ENCODE measurements around the gene IL32.

IL32 gene

DNA sequence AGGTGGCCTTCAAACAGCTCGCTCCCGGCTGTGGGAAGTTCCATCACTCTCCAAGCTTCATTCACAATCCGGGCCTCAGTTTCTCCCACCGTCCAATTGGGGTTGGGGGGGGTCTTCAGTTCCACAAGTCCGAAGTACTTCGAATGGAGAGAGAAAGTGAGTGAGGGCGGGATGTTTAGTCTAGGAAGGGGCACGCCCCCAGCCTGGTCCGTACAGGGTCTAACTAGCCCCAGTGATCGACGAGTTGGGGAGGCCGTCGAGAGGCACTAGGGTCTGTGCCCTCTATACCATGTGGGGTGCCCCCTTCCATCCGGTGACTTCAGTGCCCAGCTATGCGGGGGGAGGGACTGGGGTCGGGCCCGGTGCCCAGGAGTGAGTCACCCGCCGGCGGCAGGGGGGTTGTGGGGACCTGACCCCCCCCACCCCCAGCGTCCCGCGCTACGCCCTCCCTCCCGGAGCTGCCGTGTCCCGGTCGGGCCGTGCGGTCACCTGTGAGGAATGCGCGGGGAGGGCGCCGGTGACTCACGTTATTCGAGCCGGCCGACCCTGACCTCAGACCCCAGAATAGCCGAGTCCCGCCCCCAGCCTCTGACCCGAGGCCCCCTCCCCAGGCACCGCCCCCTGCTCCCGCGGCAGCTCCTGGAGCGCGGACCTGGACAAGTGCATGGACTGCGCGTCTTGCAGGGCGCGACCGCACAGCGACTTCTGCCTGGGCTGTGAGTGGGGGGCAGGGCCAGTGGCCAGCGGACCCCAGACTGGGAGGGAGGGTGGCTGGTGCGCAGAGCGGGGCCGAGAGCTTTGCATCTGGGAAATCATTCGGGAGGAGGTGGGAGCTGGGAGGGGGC lies 44.6 kb upstream of the IL32 start:
- DNase-seq (ENCODE audit: low read depth in 2 of 2) = peak; percentile 89 to 95
- TF ChIP-seq, protein P1, sequence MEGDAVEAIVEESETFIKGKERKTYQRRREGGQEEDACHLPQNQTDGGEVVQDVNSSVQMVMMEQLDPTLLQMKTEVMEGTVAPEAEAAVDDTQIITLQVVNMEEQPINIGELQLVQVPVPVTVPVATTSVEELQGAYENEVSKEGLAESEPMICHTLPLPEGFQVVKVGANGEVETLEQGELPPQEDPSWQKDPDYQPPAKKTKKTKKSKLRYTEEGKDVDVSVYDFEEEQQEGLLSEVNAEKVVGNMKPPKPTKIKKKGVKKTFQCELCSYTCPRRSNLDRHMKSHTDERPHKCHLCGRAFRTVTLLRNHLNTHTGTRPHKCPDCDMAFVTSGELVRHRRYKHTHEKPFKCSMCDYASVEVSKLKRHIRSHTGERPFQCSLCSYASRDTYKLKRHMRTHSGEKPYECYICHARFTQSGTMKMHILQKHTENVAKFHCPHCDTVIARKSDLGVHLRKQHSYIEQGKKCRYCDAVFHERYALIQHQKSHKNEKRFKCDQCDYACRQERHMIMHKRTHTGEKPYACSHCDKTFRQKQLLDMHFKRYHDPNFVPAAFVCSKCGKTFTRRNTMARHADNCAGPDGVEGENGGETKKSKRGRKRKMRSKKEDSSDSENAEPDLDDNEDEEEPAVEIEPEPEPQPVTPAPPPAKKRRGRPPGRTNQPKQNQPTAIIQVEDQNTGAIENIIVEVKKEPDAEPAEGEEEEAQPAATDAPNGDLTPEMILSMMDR (IDR thresholded peaks at IDR 0.05; ENCODE audit: low read depth, low read length) = no peak
- peak overlapping the region; percentile 74 to 77 for H3K4me3 ChIP-seq (replicated peaks in 1 of 2; ENCODE audit: low read depth in 2 of 2, low read length in 2 of 2)

DNA sequence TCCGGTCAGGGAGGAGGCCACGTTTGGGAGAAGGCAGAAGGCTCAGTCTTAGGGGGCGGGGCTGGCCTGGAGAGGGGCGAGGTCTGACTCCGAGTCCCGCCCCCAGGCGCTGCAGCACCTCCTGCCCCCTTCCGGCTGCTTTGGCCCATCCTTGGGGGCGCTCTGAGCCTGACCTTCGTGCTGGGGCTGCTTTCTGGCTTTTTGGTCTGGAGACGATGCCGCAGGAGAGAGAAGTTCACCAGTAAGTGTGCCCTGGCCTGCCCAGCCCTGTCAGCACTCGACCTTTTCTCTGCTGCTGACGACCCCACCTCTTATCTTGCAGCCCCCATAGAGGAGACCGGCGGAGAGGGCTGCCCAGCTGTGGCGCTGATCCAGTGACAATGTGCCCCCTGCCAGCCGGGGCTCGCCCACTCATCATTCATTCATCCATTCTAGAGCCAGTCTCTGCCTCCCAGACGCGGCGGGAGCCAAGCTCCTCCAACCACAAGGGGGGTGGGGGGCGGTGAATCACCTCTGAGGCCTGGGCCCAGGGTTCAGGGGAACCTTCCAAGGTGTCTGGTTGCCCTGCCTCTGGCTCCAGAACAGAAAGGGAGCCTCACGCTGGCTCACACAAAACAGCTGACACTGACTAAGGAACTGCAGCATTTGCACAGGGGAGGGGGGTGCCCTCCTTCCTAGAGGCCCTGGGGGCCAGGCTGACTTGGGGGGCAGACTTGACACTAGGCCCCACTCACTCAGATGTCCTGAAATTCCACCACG lies 43.8 kb upstream of the IL32 start:
- H3K4me3 ChIP-seq (replicated peaks in 1 of 2; ENCODE audit: low read depth in 2 of 2, low read length in 2 of 2) = peak overlapping the region; percentile 74 to 77
- peak; percentile 85 to 97 for DNase-seq (ENCODE audit: low read depth in 2 of 2)
- TF ChIP-seq, protein P1 (IDR thresholded peaks at IDR 0.05; ENCODE audit: low read depth, low read length) = peak; percentile 36

DNA sequence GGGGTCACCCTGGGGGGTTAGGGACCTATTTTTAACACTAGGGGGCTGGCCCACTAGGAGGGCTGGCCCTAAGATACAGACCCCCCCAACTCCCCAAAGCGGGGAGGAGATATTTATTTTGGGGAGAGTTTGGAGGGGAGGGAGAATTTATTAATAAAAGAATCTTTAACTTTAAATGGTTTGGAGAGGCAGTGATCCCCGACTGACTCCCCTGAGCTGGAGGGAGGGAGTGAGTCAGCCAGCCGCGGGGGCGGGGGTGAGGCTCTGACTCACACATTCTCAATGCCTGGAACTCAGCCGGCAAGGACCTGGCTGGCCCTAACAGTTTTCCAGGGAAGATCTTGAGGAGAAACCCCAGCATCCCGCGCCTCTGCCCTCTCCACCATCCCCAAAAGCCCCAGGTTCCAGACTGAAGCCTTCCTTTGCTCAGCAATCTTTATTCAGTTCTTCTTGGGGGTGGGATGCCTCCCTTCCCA lies 43.2 kb upstream of the IL32 start:
- H3K4me3 ChIP-seq (replicated peaks in 1 of 2; ENCODE audit: low read depth in 2 of 2, low read length in 2 of 2) = peak overlapping the region; percentile 74 to 77
- peak; percentile 96 to 97 for DNase-seq (ENCODE audit: low read depth in 2 of 2)
- TF ChIP-seq, protein P1 (IDR thresholded peaks at IDR 0.05; ENCODE audit: low read depth, low read length) = no peak

DNA sequence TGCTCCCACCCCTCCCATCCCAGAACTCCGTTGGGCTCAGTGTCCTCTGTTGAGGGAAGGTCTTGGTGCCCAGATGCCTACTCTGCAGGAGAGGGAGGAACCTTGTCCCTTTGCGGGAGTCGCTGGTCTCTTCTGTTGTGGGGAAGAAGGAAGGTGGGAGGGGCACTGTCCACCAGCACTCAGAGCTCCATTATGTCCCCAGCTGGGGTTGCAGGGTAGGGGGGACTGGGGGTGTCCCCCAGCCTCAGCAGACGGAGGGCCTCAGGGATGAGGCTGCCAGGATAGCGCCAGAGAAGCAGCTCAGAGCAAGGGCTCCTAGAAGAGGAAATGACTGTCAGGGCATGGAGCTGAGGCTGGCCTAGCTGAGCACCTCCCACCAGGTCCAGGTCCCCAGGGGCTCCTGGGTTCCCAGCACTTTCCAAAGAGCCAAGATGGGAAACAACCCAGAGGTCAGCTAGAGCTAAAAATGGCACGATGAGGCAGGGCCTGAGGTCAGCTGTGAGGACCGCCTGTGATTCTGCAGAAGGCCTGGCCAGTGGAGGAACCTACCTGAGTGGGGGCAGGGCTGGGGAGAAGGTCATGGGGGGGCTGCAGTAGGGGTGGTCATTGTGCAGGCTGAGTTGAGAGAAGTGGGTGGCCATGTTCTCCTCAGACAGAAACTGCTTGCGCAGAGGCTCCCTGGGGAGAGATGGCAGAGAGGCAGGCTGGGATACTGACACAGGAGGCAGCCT lies 42.6 kb upstream of the IL32 start:
- TF ChIP-seq, protein P1 (IDR thresholded peaks at IDR 0.05; ENCODE audit: low read depth, low read length) = no peak
- peak overlapping the region; percentile 69 to 77 for H3K4me3 ChIP-seq (replicated peaks in 1 of 2; ENCODE audit: low read depth in 2 of 2, low read length in 2 of 2)
- DNase-seq (ENCODE audit: low read depth in 2 of 2) = peak; percentile 75 to 85

DNA sequence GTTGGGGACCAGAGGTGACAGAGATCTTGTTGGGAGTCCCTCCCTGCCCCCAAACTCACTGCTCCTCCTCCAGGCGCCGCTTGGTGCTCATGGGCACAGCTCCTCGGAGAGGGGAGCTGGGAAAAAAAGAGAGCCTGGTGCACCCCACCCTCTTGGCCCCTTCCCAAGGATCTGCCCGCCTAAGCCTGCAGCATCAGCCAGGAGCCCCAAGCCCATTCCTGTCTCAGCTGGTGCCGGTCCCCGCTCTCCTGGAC lies 42.1 kb upstream of the IL32 start:
- TF ChIP-seq, protein P1 (IDR thresholded peaks at IDR 0.05; ENCODE audit: low read depth, low read length) = no peak
- peak overlapping the region; percentile 69 to 77 for H3K4me3 ChIP-seq (replicated peaks in 1 of 2; ENCODE audit: low read depth in 2 of 2, low read length in 2 of 2)
- peak; percentile 73 to 82 for DNase-seq (ENCODE audit: low read depth in 2 of 2)

DNA sequence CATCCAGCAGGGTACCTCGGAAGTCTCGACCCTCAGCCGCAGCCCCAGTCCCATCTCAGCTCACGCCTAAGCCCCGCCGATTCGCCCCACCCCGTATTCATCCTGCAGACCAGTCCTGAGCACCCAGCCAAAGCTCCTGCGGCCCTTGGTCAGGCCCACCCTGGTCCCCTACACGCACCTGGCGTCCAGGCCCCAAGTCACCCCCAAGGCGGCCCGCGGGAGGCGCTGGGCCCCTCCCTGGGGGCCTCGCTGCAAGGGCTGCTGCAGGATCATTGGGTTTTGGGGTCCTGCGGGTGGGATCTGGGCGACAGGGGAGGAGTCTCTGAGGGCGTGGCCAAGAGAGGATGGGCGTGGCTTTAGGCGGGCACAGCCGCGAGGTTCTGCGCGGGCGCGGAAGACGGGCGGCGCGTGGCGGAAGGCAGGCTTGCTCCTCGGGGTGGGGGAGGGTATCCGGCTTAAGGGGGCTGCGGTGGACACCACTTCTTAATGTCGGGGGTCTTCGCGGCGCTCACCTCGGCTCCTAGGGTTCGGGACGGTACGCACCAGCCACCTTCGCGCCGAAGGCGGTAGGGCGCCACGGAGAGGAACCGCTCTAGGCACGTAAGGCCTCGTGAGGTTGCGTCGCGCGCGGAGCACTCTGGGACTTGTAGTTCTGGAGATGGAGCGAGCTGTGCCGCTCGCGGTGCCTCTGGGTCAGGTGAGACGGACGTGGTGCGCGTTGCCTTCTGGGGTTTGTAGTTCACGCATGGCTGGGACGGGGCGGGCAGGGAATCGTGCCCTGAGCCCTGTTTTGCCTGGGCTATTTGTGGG lies 41.6 kb upstream of the IL32 start, which contains the start of the genes HCFC1R1 and THOC6:
Gene HCFC1R1 (minus strand): TSS at position 274 of the 810 bp plus-strand sequence. CDS start 1 bp downstream, at position 273.
Gene THOC6 (plus strand): TSS at position 367 of the 810 bp plus-strand sequence. CDS start 292 bp downstream, at position 659.
- peak; percentile 98 to 99 for DNase-seq (ENCODE audit: low read depth in 2 of 2)
- peak within 1 kb of the TSS; percentile 69 to 77 for H3K4me3 ChIP-seq (replicated peaks in 1 of 2; ENCODE audit: low read depth in 2 of 2, low read length in 2 of 2)
- TF ChIP-seq, protein P1 (IDR thresholded peaks at IDR 0.05; ENCODE audit: low read depth, low read length) = no peak

Data from cardiac fibroblast (primary cell).